Osteocyte (in vitro differentiated cells): ENCODE results near the gene ABCG1. TPM values are rescaled to one million over a fixed set of nuclear protein-coding genes. Genes with fewer than 3 reads are reported as not detected.

Source experiments
- DNase-seq: peaks from one replicate; pipeline ENCODE4 v3.0.0; 2021; ENCODE audit warnings: mixed read lengths; ENCODE audit not compliant: unreplicated experiment; ENCODE audit errors: extremely low spot score
- H3K27ac Mint-ChIP-seq: one replicate; pipeline ENCODE4 v1.8.0; 2021; ENCODE audit warnings: mild to moderate bottlenecking, mixed read lengths; ENCODE audit not compliant: unreplicated experiment
- H3K27me3 Mint-ChIP-seq: one replicate; pipeline ENCODE4 v1.8.0; 2021; ENCODE audit warnings: mixed read lengths; ENCODE audit not compliant: unreplicated experiment
- H3K36me3 Mint-ChIP-seq: one replicate; pipeline ENCODE4 v1.8.0; 2021; ENCODE audit warnings: mixed read lengths; ENCODE audit not compliant: unreplicated experiment
- H3K4me1 Mint-ChIP-seq: one replicate; pipeline ENCODE4 v1.8.0; 2021; ENCODE audit warnings: mixed read lengths; ENCODE audit not compliant: unreplicated experiment
- H3K4me3 Mint-ChIP-seq: one replicate; pipeline ENCODE4 v1.8.0; 2021; ENCODE audit warnings: mild to moderate bottlenecking, moderate library complexity, mixed read lengths; ENCODE audit not compliant: unreplicated experiment
- H3K9me3 Mint-ChIP-seq: one replicate; pipeline ENCODE4 v1.8.0; 2021; ENCODE audit warnings: mixed read lengths; ENCODE audit not compliant: unreplicated experiment
- total RNA-seq: library from RNA; stranded (reverse); gene quantifications from 2 replicates; pipeline ENCODE4 v1.2.1, GENCODE V29; 2021
- TF ChIP-seq, protein P1 (sequence below): fragments of 200-600 bp; sonication (generic); IDR thresholded peaks from 2 replicates; pipeline ENCODE4 v1.5.0; 2021; ENCODE audit warnings: antibody characterized with exemption, mild to moderate bottlenecking, moderate library complexity

ABCG1 gene
- total RNA-seq, 1 donor from 2014 or later, result 16.5 TPM

- Mint-ChIP-seq H3K27ac (no peak overlapping the region), H3K9me3 (no peaks in the 10 kb centered on the region), H3K36me3 (no peaks in the 10 kb centered on the region), H3K4me1 (peaks cover 13% of the 10 kb centered on the region), H3K4me3 (no peak overlapping the region), H3K27me3 (peaks cover 39% of the 10 kb centered on the region)
- TF ChIP-seq, protein P1, sequence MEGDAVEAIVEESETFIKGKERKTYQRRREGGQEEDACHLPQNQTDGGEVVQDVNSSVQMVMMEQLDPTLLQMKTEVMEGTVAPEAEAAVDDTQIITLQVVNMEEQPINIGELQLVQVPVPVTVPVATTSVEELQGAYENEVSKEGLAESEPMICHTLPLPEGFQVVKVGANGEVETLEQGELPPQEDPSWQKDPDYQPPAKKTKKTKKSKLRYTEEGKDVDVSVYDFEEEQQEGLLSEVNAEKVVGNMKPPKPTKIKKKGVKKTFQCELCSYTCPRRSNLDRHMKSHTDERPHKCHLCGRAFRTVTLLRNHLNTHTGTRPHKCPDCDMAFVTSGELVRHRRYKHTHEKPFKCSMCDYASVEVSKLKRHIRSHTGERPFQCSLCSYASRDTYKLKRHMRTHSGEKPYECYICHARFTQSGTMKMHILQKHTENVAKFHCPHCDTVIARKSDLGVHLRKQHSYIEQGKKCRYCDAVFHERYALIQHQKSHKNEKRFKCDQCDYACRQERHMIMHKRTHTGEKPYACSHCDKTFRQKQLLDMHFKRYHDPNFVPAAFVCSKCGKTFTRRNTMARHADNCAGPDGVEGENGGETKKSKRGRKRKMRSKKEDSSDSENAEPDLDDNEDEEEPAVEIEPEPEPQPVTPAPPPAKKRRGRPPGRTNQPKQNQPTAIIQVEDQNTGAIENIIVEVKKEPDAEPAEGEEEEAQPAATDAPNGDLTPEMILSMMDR, result no peak
- no peak for DNase-seq
These were observed 9.0 kb upstream of the ABCG1 start for GRCh38 chr21:42209801-42210479.

DNA sequence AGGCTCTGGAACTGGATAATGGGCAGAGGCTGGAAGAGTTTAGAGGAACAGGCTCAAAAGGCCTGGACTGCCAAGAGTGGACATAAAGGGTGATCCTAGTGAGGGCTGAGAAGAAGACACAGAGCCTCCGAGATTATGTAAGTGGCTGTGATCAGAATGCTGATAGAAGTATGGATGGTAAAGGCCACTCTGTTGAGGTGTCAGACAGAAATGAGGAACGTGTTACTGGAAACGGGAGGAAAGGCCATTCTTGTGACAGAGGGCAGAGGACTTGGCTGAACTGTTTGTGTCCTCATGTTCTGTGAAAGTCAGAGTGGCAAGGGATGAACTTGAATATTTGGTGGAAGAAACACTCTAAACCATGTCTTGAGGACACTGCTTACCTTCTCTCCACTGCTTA lies 6.7 kb upstream of the ABCG1 start:
- Mint-ChIP-seq H3K36me3 (no peaks in the 10 kb centered on the region), H3K27ac (no peak overlapping the region)

DNA sequence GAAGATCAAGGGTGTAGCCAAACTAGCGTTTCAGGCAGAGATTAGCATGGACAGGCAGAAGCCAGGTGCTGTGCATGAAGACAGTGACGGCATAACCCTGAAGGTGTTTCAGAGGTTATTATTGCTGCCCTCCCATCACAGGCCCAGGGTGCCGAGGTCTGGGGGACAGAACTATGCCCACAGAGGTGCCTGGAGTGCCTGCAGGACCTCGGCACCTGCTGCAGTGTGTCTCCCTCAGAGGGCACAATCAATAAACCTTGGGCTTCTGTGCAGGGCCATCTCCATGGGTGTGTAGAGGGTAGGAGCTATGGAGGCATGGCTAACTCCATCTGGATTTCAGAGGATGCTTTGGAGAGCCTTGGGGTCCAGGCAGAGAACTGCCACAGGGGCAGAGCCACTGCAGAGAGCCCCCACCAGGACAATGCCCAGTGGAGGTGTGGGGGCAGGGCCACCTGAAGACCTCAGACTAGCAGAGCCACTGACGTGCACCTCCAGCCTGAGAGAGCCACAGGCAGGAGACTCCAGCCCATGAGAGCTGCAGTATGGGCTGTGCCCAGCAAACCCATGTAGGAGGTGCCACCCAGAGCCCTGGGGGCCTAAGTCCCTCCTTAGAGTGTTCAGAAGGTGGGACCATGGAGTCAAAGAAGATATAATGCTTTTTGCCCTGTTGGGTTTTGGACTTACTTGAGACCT lies 5.7 kb upstream of the ABCG1 start:
- TF ChIP-seq, protein P1, result no peak
- Mint-ChIP-seq H3K36me3 (no peaks in the 10 kb centered on the region), H3K4me1 (peaks cover 13% of the 10 kb centered on the region), H3K4me3 (no peak overlapping the region), H3K27me3 (peaks cover 24% of the 10 kb centered on the region), H3K27ac (no peak overlapping the region), H3K9me3 (no peaks in the 10 kb centered on the region)
- DNase-seq, result no peak

More for the DNA sequence above, 6.7 kb upstream of the ABCG1 start:
- Mint-ChIP-seq H3K9me3 (no peaks in the 10 kb centered on the region), H3K4me3 (no peak overlapping the region), H3K4me1 (peaks cover 13% of the 10 kb centered on the region), H3K27me3 (peaks cover 24% of the 10 kb centered on the region)
- TF ChIP-seq, protein P1, result no peak
- DNase-seq, result no peak

DNA sequence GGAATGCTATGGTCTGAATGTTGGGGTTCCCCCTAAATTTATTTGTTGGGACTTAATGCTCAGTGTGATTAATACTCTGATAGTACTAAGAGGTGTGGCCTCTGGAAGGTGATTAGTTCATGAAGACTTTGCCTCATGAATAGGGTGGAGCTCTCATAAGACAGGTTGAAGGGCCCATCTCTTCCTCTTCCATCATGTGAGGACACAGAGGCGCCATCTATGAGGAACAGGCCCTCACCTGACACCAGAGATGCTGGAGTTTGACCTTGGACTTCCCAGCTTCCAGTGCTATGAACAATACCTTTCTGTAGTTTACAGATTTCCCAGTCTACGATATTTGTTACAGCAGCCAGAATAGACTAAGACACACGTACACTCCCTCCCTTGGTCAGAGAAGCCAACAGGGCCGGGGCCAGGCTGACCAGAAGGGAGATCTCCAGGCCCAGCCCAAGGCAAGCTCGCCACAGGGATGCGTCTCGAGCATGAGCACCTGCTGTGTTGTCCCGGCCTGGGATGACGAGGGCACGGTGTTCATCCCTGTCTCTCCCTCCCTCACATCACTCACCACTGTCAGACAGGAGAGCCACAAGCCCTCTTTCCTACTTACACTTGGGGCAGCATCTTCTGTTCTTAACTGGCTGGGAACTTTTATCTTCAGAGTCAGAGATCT lies 4.7 kb upstream of the ABCG1 start:
- TF ChIP-seq, protein P1, result no peak
- no peaks in the 10 kb centered on the region for H3K9me3 Mint-ChIP-seq
- H3K36me3 Mint-ChIP-seq, result no peaks in the 10 kb centered on the region
- peaks cover 13% of the 10 kb centered on the region for H3K4me1 Mint-ChIP-seq
- H3K4me3 Mint-ChIP-seq, result no peak overlapping the region
- H3K27me3 Mint-ChIP-seq, result peaks cover 23% of the 10 kb centered on the region
- DNase-seq, result no peak
- H3K27ac Mint-ChIP-seq, result no peak overlapping the region

GRCh38 chr21:42214921-42215320 lies 4.0 kb upstream of the ABCG1 start:
- Mint-ChIP-seq H3K27ac (no peak overlapping the region), H3K4me1 (peaks cover 9% of the 10 kb centered on the region), H3K36me3 (no peaks in the 10 kb centered on the region), H3K9me3 (no peaks in the 10 kb centered on the region), H3K4me3 (no peak overlapping the region), H3K27me3 (peaks cover 23% of the 10 kb centered on the region)
- TF ChIP-seq, protein P1, result no peak
- DNase-seq, result no peak
